Right cardiac atrium (tissue), 5 donors: ENCODE results near the gene ADH7. TPM values are rescaled to one million over a fixed set of nuclear protein-coding genes. Genes with fewer than 3 reads are reported as not detected.

Experiments used
- ATAC-seq, 2 donors: fragments of 200-7000 bp; cut with Tn5 transposase; one replicate each; pipeline versions ENCODE4 v1.8.0 to v1.9.1; 2020; ENCODE audit warnings: moderate library complexity in 2 of 2, mild to moderate bottlenecking in 1 of 2
- DNase-seq, 3 donors: peaks; one replicate each; pipeline ENCODE4 v3.0.0-alpha.2; 2020
- H3K27ac ChIP-seq: one replicate; pipeline ENCODE4 v1.5.1; 2013; ENCODE audit warnings: mild to moderate bottlenecking, low read length, control low read depth, moderate library complexity
- H3K27me3 ChIP-seq: one replicate; pipeline ENCODE4 v1.6.1; 2013; ENCODE audit not compliant: control insufficient read depth, insufficient read depth
- H3K4me1 ChIP-seq: one replicate; pipeline ENCODE4 v1.6.1; 2013; ENCODE audit warnings: low read length; ENCODE audit not compliant: control insufficient read depth, insufficient read depth
- H3K4me3 ChIP-seq: one replicate; pipeline ENCODE4 v1.5.1; 2013; ENCODE audit warnings: low read length, control low read depth
- H3K9me3 ChIP-seq: one replicate; pipeline ENCODE4 v1.6.1; 2013; ENCODE audit warnings: low read length; ENCODE audit not compliant: control insufficient read depth
- WGBS: extraction: QIAGEN DNeasy Blood & Tissue Kit; methylation state at CpG from one replicate; pipeline ENCODE4 v1.1.7; 2013; 5-methylcytosine and 5-hydroxymethylcytosine counted together
- intact Hi-C, 4 donors: fragments of 100-400 bp; cut with DNase I; formaldehyde crosslinking; loops; one replicate each; pipeline versions ENCODE4 v1.11.0 to v1.14.0; 2022 to 2023
- polyA plus RNA-seq: library from polyadenylated mRNA; stranded (reverse); fragments of 200-250 nt; gene quantifications from one replicate; pipeline ENCODE4 v1.2.3, GENCODE V29; 2013
- total RNA-seq, 4 donors: library from RNA; stranded (reverse); fragmentation: NEBNext Ultra II Directional; extraction: Animal tissue kit (Norgen Biotek cat#: 25700); gene quantifications; one replicate each; pipeline ENCODE4 v1.2.1, GENCODE V29; 2021
- donor health status: healthy with polysubstance abuse.
- donor health status: DM: no; HTN: yes; CAD: no.
- donor health status: DM: no; HTN: no; CAD: no.
- donor health status: DM: no; HTN: yes; CAD: no; lungs with severe emphysema.
- donor health status: DM: yes; HTN: yes; CAD: no.

The ADH7 gene
- total and polyA plus RNA-seq, 5 donors, result 0.02 TPM; not detected in 4

GRCh38 chr4:99458911-99459447 is 23.8 kb upstream of the ADH7 start:
- no peaks in the 10 kb centered on the region for H3K9me3 ChIP-seq
- 70% methylated on average over 6 of the region's 6 CpGs for WGBS
- H3K27me3 ChIP-seq, result no peaks in the 10 kb centered on the region
- intact Hi-C loops, result no loop called here
- H3K27ac ChIP-seq, result no peak overlapping the region
- DNase-seq (no peak), ATAC-seq (no peak)
- no peak overlapping the region for H3K4me3 ChIP-seq
- no peaks in the 10 kb centered on the region for H3K4me1 ChIP-seq

GRCh38 chr4:99457676-99458075 is 22.5 kb upstream of the ADH7 start:
- Histone ChIP-seq H3K9me3 (no peaks in the 10 kb centered on the region), H3K27me3 (no peaks in the 10 kb centered on the region), H3K4me1 (no peaks in the 10 kb centered on the region), H3K27ac (no peak overlapping the region), H3K4me3 (no peak overlapping the region)
- ATAC-seq, result no peak
- intact Hi-C loops, result no loop called here
- no peak for DNase-seq

DNA sequence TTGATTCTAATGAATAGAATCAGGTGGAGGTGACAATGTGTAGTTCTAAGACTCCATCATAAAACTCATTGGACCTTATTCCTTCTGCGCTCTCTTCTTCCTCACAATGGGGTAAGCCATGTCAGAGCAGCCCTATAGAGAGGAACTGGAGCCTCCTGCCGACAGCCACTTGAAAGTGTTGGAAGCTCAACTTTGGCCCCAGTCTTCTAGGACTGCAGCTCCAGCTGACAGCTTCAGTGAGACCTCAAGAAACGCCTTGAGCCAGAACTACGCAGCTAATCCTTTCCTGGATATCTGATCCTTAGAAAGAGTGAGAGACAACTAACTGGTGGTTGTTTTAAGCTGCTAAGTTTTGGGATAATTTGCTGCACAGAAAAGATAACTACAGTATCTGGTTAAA is 22.1 kb upstream of the ADH7 start:
- H3K9me3 ChIP-seq, result no peaks in the 10 kb centered on the region
- H3K27me3 ChIP-seq, result no peaks in the 10 kb centered on the region
- WGBS, result 52% methylated on average over 4 of the region's 4 CpGs
- ATAC-seq (no peak), DNase-seq (no peak)
- H3K27ac ChIP-seq, result no peak overlapping the region
- H3K4me3 ChIP-seq, result no peak overlapping the region
- intact Hi-C loops, result no loop called here
- H3K4me1 ChIP-seq, result no peaks in the 10 kb centered on the region

- H3K27ac ChIP-seq, result no peak overlapping the region
- intact Hi-C loops, result no loop called here
- WGBS, result 96% methylated on average over 3 of the region's 3 CpGs
- H3K9me3 ChIP-seq, result no peaks in the 10 kb centered on the region
- H3K4me3 ChIP-seq, result no peak overlapping the region
- DNase-seq, result no peak
- H3K27me3 ChIP-seq, result no peaks in the 10 kb centered on the region
- no peak for ATAC-seq
- H3K4me1 ChIP-seq, result no peaks in the 10 kb centered on the region
These were observed 12.4 kb upstream of the ADH7 start for GRCh38 chr4:99447513-99447912.

DNA sequence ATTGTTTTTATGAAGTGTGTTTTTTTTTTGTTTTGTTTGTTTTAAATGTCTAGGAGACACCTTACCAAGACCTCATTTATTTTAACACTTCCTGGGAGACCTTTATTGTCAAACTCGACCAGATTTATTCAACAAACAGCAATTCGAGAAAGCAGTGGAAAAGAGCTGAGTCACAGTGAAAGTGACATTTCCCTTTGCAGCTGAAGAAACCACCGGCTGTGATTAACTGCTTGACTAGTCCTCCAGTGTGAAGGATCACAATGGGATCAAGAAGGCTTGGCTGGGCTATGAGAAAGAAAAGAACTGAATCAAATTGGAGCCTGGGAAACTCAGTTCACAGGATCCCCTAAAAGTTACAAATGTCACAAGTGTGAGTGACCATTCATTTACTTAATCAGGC is 11.9 kb upstream of the ADH7 start:
- Histone ChIP-seq H3K27me3 (no peaks in the 10 kb centered on the region), H3K4me1 (no peaks in the 10 kb centered on the region), H3K27ac (no peak overlapping the region), H3K9me3 (no peaks in the 10 kb centered on the region), H3K4me3 (no peak overlapping the region)
- 29% methylated on average over 3 of the region's 3 CpGs for WGBS
- ATAC-seq (no peak), DNase-seq (no peak)
- intact Hi-C loops, result no loop called here

DNA sequence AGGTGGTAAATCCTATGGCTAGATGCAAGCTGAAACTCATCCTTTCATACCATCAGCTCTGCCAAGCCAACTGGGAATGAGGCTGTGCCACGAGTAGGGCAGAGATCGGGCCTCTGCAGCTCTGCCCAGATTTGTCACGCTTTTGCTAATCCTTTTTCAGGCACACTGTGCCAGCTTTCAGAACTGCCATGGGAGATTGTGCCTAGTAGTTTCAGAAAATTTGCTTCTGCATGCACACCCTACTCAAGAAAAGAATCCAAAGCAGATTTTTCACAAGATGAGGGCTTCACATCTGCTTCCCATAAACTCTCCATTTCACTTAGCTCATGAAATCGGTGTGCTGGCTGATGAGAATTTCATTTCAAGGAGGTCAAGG is 3.3 kb upstream of the ADH7 start:
- 75% methylated on average over 4 of the region's 4 CpGs for WGBS
- H3K4me3 ChIP-seq, result no peak overlapping the region
- H3K27me3 ChIP-seq, result no peaks in the 10 kb centered on the region
- no peaks in the 10 kb centered on the region for H3K9me3 ChIP-seq
- intact Hi-C loops, result no loop called here
- ATAC-seq (no peak), DNase-seq (no peak)
- no peak overlapping the region for H3K27ac ChIP-seq
- peaks cover 2% of the 10 kb centered on the region for H3K4me1 ChIP-seq

- H3K27me3 ChIP-seq, result no peaks in the 10 kb centered on the region
- no peak overlapping the region for H3K27ac ChIP-seq
These were observed 2.7 kb upstream of the ADH7 start for GRCh38 chr4:99437723-99438404.

GRCh38 chr4:99436976-99437722 is 2.0 kb upstream of the ADH7 start:
- no peak overlapping the region for H3K27ac ChIP-seq
- H3K27me3 ChIP-seq, result no peaks in the 10 kb centered on the region
- intact Hi-C loops, result no loop called here
- ATAC-seq (no peak), DNase-seq (no peak)
- H3K4me1 ChIP-seq, result peaks cover 2% of the 10 kb centered on the region
- 90% methylated on average over 3 of the region's 3 CpGs for WGBS
- H3K9me3 ChIP-seq, result no peaks in the 10 kb centered on the region
- H3K4me3 ChIP-seq, result no peak overlapping the region

More at GRCh38 chr4:99437723-99438404, 2.7 kb upstream of the ADH7 start:
- no peak overlapping the region for H3K4me3 ChIP-seq
- H3K4me1 ChIP-seq, result peaks cover 2% of the 10 kb centered on the region
- no peaks in the 10 kb centered on the region for H3K9me3 ChIP-seq
- intact Hi-C loops, result no loop called here
- DNase-seq (no peak), ATAC-seq (no peak)
- 62% methylated on average over 5 of the region's 5 CpGs for WGBS

DNA sequence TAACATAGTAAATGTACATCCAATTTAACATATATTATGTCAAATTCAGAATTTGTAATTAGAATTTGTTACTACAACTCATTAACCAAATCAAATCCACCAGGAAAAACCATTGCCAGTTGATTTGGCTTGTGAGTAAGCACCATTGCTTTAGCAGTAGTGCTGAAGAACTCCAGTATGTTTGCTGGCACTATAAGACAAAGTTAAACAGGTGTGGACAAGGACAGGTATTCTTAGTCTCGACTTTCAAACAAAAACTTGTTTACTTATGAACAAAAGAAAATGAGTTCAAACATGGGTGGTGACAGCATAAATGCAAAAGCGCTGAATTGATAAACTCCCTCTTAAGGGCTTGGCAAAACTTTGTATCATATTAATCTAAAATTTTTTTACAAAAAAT is 1.3 kb upstream of the ADH7 start:
- no peak overlapping the region for H3K27ac ChIP-seq
- 73% methylated on average over 2 of the region's 2 CpGs for WGBS
- no peaks in the 10 kb centered on the region for H3K27me3 ChIP-seq
- H3K4me1 ChIP-seq, result peaks cover 2% of the 10 kb centered on the region
- ATAC-seq (no peak), DNase-seq (no peak)
- no peaks in the 10 kb centered on the region for H3K9me3 ChIP-seq
- no peak overlapping the region for H3K4me3 ChIP-seq
- intact Hi-C loops, result no loop called here

DNA sequence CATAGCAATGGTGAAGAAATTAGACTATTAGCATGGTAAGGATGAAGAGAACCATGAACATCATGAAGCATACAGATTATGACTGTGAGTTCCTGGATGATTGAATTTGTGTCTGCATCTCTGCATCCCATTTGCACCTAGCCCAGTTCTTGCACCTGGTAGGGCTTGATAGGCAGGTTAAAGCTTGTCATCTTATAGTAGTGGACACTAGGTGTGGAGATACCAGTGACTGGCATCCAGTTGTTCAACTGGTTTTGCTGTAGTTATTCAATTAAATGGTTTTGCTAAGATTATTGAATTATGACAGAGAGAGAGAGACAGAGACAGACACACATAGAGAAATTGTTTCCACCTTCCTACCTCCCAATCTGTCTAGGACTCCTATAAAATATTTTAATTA is 5.0 kb downstream of the ADH7 start:
- intact Hi-C loops, result no loop called here
- Histone ChIP-seq H3K4me3 (no peak overlapping the region), H3K9me3 (no peaks in the 10 kb centered on the region), H3K27me3 (no peaks in the 10 kb centered on the region), H3K4me1 (no peaks in the 10 kb centered on the region), H3K27ac (no peak overlapping the region)
- DNase-seq (no peak), ATAC-seq (no peak)

DNA sequence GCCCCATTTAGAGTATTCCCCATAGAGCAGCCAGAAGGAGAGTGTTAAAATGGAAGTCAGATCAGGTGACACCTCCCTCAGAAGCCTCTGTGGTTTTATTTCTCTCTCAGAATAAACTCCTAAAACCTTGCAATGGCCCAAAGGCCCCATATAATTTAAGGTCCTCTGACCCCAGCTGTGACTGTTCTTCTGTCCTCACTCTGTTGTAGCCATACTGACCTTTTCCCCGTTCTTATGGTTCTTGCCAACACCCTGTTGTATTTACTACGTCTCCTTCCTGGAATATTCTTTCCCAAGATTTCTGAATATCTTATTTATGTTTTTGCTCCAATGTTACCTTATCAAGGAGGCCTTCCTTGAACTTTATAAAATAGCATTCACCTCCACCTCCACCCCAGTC is 18.0 kb downstream of the ADH7 start:
- WGBS, result 79% methylated on average over 2 of the region's 2 CpGs
- intact Hi-C loops, result no loop called here
- ATAC-seq (no peak), DNase-seq (no peak)
- Histone ChIP-seq H3K27ac (no peak overlapping the region), H3K4me1 (no peaks in the 10 kb centered on the region), H3K27me3 (no peaks in the 10 kb centered on the region), H3K4me3 (no peak overlapping the region), H3K9me3 (no peaks in the 10 kb centered on the region)
